Sigmoid colon (tissue), 4 donors: Measurements from ENCODE around the gene LCAT.

Experiments used
- CTCF ChIP-seq, 4 experiments: fragments of 450-650 bp in 3 of 4; fragments of 200-600 bp in 1 of 4; IDR thresholded peaks; one replicate each; pipeline ENCODE4 v1.5.1; 2016 to 2019; ENCODE audit warnings: antibody characterized with exemption in 4 of 4, mild to moderate bottlenecking in 3 of 4, moderate library complexity in 2 of 4
- EP300 ChIP-seq, 4 donors: sonication (generic); formaldehyde crosslinking; IDR thresholded peaks; one replicate each; pipeline ENCODE4 v1.6.1; 2017; ENCODE audit warnings: antibody characterized with exemption in 4 of 4
- POLR2AphosphoS5 ChIP-seq, 4 donors: sonication (generic); formaldehyde crosslinking; IDR thresholded peaks; one replicate each; pipeline ENCODE4 v1.6.1; 2017; ENCODE audit warnings: antibody characterized with exemption in 4 of 4

- TF ChIP-seq CTCF (IDR thresholded peaks at IDR 0.05) (no peak), EP300 (IDR thresholded peaks at IDR 0.05) (no peak), POLR2AphosphoS5 (IDR thresholded peaks at IDR 0.05) (no peak)
Measured at GRCh38 chr16:67967183-67967957, 23.4 kb upstream of the LCAT start.
